ENCODE data around the gene ATXN7L3. TPM values are rescaled to one million over a fixed set of nuclear protein-coding genes. Genes with fewer than 3 reads are reported as not detected.

ATXN7L3 gene
- total RNA-seq, 1 donor from 2014 or later = 35.7 TPM

GRCh38 chr17:44205962-44206824 is 6.5 kb upstream of the ATXN7L3 start:
- ATAC-seq (ENCODE audit: poor library complexity) = no peak
- intact Hi-C loops (cut with DNase I) = no loop called here

GRCh38 chr17:44204441-44204882 is 4.8 kb upstream of the ATXN7L3 start:
- DNase-seq (no peak), ATAC-seq (ENCODE audit: poor library complexity) (no peak)
- intact Hi-C loops (cut with DNase I) = no loop called here

More at GRCh38 chr17:44205962-44206824, 6.5 kb upstream of the ATXN7L3 start:
- DNase-seq = no peak

- no peak for DNase-seq
- ATAC-seq (ENCODE audit: poor library complexity) = no peak
- intact Hi-C loops (cut with DNase I) = no loop called here
These were observed 4.2 kb upstream of the ATXN7L3 start for GRCh38 chr17:44203731-44204440.

GRCh38 chr17:44202756-44203155 is 3.1 kb upstream of the ATXN7L3 start:
- intact Hi-C loops (cut with DNase I) = no loop called here

GRCh38 chr17:44200478-44201155 is 933 bp upstream of the ATXN7L3 start:
- ATAC-seq (ENCODE audit: poor library complexity) = peak; percentile 1
- no peak for DNase-seq
- intact Hi-C loops (cut with DNase I) = no loop called here

More at GRCh38 chr17:44202756-44203155, 3.1 kb upstream of the ATXN7L3 start:
- DNase-seq = no peak
- ATAC-seq (ENCODE audit: poor library complexity) = no peak

- ATAC-seq (ENCODE audit: poor library complexity) (peak; percentile 30), DNase-seq (peak; percentile 75)
- intact Hi-C loops (cut with DNase I) = no loop called here
These were observed 747 bp downstream of the ATXN7L3 start for GRCh38 chr17:44198721-44199552.

- ATAC-seq (ENCODE audit: poor library complexity) = no peak
- intact Hi-C loops (cut with DNase I) = no loop called here
- no peak for DNase-seq
These were observed 1.5 kb downstream of the ATXN7L3 start for GRCh38 chr17:44197980-44198720.

GRCh38 chr17:44197107-44197506 is 2.6 kb downstream of the ATXN7L3 start:
- ATAC-seq (ENCODE audit: poor library complexity) (no peak), DNase-seq (no peak)
- intact Hi-C loops (cut with DNase I) = no loop called here

GRCh38 chr17:44193326-44194084 is 6.2 kb downstream of the ATXN7L3 start:
- ATAC-seq (ENCODE audit: poor library complexity) = no peak
- intact Hi-C loops (cut with DNase I) = no loop called here
- DNase-seq = no peak

GRCh38 chr17:44192750-44193149 is 6.9 kb downstream of the ATXN7L3 start:
- DNase-seq (no peak), ATAC-seq (ENCODE audit: poor library complexity) (no peak)
- intact Hi-C loops (cut with DNase I) = no loop called here

- intact Hi-C loops (cut with DNase I) = no loop called here
- ATAC-seq (ENCODE audit: poor library complexity) (no peak), DNase-seq (no peak)
These were observed 7.7 kb downstream of the ATXN7L3 start for GRCh38 chr17:44191941-44192496.

GRCh38 chr17:44191369-44191768 is 8.3 kb downstream of the ATXN7L3 start:
- DNase-seq (no peak), ATAC-seq (ENCODE audit: poor library complexity) (no peak)
- intact Hi-C loops (cut with DNase I) = no loop called here

GRCh38 chr17:44190481-44190880 is 9.2 kb downstream of the ATXN7L3 start:
- ATAC-seq (ENCODE audit: poor library complexity) (no peak), DNase-seq (no peak)

GRCh38 chr17:44188576-44189403 is 10.9 kb downstream of the ATXN7L3 start:
- no peak for DNase-seq
- intact Hi-C loops (cut with DNase I) = loop anchor here (10.0 kb wide), 1 partner anchor 64 kb away; the partner anchor contains the start of gene HDAC5
- ATAC-seq (ENCODE audit: poor library complexity) = no peak

More at GRCh38 chr17:44190481-44190880, 9.2 kb downstream of the ATXN7L3 start:
- intact Hi-C loops (cut with DNase I) = no loop called here

GRCh38 chr17:44187131-44187899 is 12.4 kb downstream of the ATXN7L3 start:
- peak; percentile 76 for ATAC-seq (ENCODE audit: poor library complexity)
- intact Hi-C loops (cut with DNase I) = loop anchor here (10.0 kb wide), 1 partner anchor 63 kb away; the partner anchor contains the start of gene HDAC5

More at GRCh38 chr17:44187131-44187899, 12.4 kb downstream of the ATXN7L3 start:
- DNase-seq = no peak
